GM12875 (cell line): ENCODE measurements around the gene TMEM161B.
"Not testable (repeated sequence)": the region's sequence is repeated elsewhere in the genome, so short reads cannot be mapped to it uniquely, and the experiment has no call there.

Source experiments
- H3K4me3 ChIP-seq: one replicate; pipeline ENCODE4 v1.5.1; 2011; ENCODE audit warnings: low read depth, low read length, control low read depth
- CTCF ChIP-seq: IDR thresholded peaks from 2 replicates; pipeline ENCODE4 v1.5.1; 2011; ENCODE audit warnings: low read depth, mild to moderate bottlenecking, control low read depth, inconsistent platforms, low read length, moderate library complexity, borderline replicate concordance; ENCODE audit not compliant: insufficient read depth

Gene TMEM161B

GRCh38 chr5:88207575-88207974 is 61.1 kb downstream of the TMEM161B start:
- no peak for TF ChIP-seq CTCF
- H3K4me3 ChIP-seq, result no peak overlapping the region

GRCh38 chr5:88203981-88204750 is 64.5 kb downstream of the TMEM161B start:
- TF ChIP-seq CTCF, result no peak
- no peak overlapping the region for H3K4me3 ChIP-seq

GRCh38 chr5:88195636-88196035 is 73.0 kb downstream of the TMEM161B start:
- TF ChIP-seq CTCF, result no peak
- H3K4me3 ChIP-seq, result no peak overlapping the region

GRCh38 chr5:88193896-88194295 is 74.7 kb downstream of the TMEM161B start:
- no peak overlapping the region for H3K4me3 ChIP-seq
- no peak for TF ChIP-seq CTCF

GRCh38 chr5:88190106-88190834 is 78.4 kb downstream of the TMEM161B start:
- TF ChIP-seq CTCF, result no peak
- no peak overlapping the region for H3K4me3 ChIP-seq

GRCh38 chr5:88189484-88189883 is 79.2 kb downstream of the TMEM161B start:
- H3K4me3 ChIP-seq, result not testable (repeated sequence)

GRCh38 chr5:88188458-88189132 is 80.0 kb downstream of the TMEM161B start:
- TF ChIP-seq CTCF, result no peak
- no peak overlapping the region for H3K4me3 ChIP-seq
